ENCODE results near the gene GPR137B. TPM values are rescaled to one million over a fixed set of nuclear protein-coding genes. Genes with fewer than 3 reads are reported as not detected.

Gene GPR137B
- total and polyA plus RNA-seq, 9 of the 15 experiments (the other 6 are each of a cell fraction or from before 2014, with no cell fraction given): 0.04 to 1.0 (median 0.62) TPM

Other genes starting within 250 kb of the GPR137B start
- not detected in 2 replicates for gene NID1, start 77.4 kb upstream of the GPR137B start, total RNA-seq (2014; rRNA removed)
- not detected in 2 replicates for gene NID1, start 77.4 kb upstream of the GPR137B start, total RNA-seq (2014; rRNA removed; fragmentation: Illumina TruSeq; extraction: Trizol)
- not detected in 2 replicates for gene NID1, start 77.4 kb upstream of the GPR137B start, total RNA-seq (2015; rRNA removed; fragmentation: Illumina TruSeq; extraction: Trizol)
- gene NID1, start 77.4 kb upstream of the GPR137B start, total RNA-seq (2021): 0.22 and 0.27 TPM in 2 replicates
- gene NID1, start 77.4 kb upstream of the GPR137B start, polyA plus RNA-seq (2011; rRNA removed): not detected in 2 replicates
- gene NID1, start 77.4 kb upstream of the GPR137B start, polyA plus RNA-seq (2014; fragmentation: Illumina TruSeq; extraction: Trizol): not detected in 2 replicates
- gene NID1, start 77.4 kb upstream of the GPR137B start, polyA plus RNA-seq (2014; fragmentation: Nextera tagmentation; extraction: Ambion mirVana): not detected
- not detected in 2 replicates for gene NID1, start 77.4 kb upstream of the GPR137B start, polyA plus RNA-seq (2014; rRNA removed)
- 3.0 and 3.3 TPM in 2 replicates for gene ERO1B, start 139.4 kb downstream of the GPR137B start, total RNA-seq (2014; rRNA removed)
- 6.4 and 6.9 TPM in 2 replicates for gene ERO1B, start 139.4 kb downstream of the GPR137B start, total RNA-seq (2014; rRNA removed; fragmentation: Illumina TruSeq; extraction: Trizol)
- gene ERO1B, start 139.4 kb downstream of the GPR137B start, total RNA-seq (2015; rRNA removed; fragmentation: Illumina TruSeq; extraction: Trizol): 4.2 and 4.4 TPM in 2 replicates
- gene ERO1B, start 139.4 kb downstream of the GPR137B start, total RNA-seq (2021): 5.3 and 6.2 TPM in 2 replicates
- 0.55 and 0.59 TPM in 2 replicates for gene ERO1B, start 139.4 kb downstream of the GPR137B start, polyA plus RNA-seq (2011; rRNA removed)
- gene ERO1B, start 139.4 kb downstream of the GPR137B start, polyA plus RNA-seq (2014; fragmentation: Illumina TruSeq; extraction: Trizol): 6.1 and 6.3 TPM in 2 replicates
- gene ERO1B, start 139.4 kb downstream of the GPR137B start, polyA plus RNA-seq (2014; fragmentation: Nextera tagmentation; extraction: Ambion mirVana): 1 to 10 TPM; 2.3 TPM
- gene ERO1B, start 139.4 kb downstream of the GPR137B start, polyA plus RNA-seq (2014; rRNA removed): 5.0 and 6.4 TPM in 2 replicates

Data from K562 (cell line).